Fibroblast of lung (primary cell): Measurements from ENCODE around the gene C15orf39.

ENCODE experiments used
- EZH2 ChIP-seq: IDR thresholded peaks from 2 replicates; pipeline ENCODE4 v1.5.1; 2012; ENCODE audit warnings: low read length, control low read depth, mild to moderate bottlenecking; ENCODE audit errors: missing control alignments
- TF ChIP-seq, protein P1 (sequence below), 2 donors: IDR thresholded peaks in 1 of 2; conservative IDR thresholded peaks in 1 of 2; 1 replicate in 1 of 2; 2 replicates in 1 of 2; pipeline ENCODE4 v1.5.1; 2011 to 2012; ENCODE audit warnings: low read length in 2 of 2, control low read depth in 1 of 2, inconsistent platforms in 1 of 2, low read depth in 1 of 2, mild to moderate bottlenecking in 1 of 2

DNA sequence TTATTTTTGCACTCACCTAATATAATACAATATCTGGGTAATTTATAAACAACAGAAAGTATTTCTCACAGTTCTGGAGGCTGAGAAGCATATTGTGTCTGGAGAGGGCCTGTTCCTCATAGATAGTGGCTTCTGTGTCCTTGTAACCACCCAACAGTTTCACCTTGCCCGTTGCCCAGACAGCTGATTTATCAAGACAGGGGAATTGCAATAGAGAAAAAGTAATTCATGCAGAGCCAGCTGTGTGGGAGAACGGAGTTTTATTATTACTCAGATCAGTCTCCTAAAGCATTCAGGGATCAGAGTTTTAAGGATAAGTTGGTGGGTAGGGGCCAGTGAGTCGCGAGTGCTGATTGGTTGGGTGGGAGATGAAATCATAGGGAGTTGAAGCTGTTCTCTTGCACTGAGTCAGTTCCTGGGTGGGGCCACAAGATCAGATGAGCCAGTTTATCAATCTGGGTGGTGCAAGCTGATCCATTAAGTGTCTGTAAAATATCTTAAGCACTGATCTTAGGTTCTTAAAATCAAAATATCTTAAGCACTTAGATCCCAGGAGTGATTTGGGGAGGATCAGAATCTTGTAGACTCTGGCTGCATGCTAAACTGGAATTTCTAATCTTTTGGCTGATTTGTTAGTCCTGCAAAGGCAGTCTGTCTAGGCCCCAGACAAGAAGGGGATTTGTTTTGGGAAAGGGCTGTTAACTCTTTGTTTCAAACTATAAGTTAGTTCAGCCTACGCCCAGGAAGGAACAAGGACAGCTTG lies 33.9 kb upstream of the C15orf39 start:
- TF ChIP-seq, protein P1, sequence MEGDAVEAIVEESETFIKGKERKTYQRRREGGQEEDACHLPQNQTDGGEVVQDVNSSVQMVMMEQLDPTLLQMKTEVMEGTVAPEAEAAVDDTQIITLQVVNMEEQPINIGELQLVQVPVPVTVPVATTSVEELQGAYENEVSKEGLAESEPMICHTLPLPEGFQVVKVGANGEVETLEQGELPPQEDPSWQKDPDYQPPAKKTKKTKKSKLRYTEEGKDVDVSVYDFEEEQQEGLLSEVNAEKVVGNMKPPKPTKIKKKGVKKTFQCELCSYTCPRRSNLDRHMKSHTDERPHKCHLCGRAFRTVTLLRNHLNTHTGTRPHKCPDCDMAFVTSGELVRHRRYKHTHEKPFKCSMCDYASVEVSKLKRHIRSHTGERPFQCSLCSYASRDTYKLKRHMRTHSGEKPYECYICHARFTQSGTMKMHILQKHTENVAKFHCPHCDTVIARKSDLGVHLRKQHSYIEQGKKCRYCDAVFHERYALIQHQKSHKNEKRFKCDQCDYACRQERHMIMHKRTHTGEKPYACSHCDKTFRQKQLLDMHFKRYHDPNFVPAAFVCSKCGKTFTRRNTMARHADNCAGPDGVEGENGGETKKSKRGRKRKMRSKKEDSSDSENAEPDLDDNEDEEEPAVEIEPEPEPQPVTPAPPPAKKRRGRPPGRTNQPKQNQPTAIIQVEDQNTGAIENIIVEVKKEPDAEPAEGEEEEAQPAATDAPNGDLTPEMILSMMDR (conservative IDR thresholded peaks at IDR 0.05 in 1 of 2, IDR thresholded peaks at IDR 0.05 in 1 of 2; ENCODE audit: low read depth in 1 of 2, low read length in 2 of 2) = no peak
- no peak for TF ChIP-seq EZH2
